ENCODE data around the gene CAPN2. TPM values are rescaled to one million over a fixed set of nuclear protein-coding genes. Genes with fewer than 3 reads are reported as not detected.
A peak's percentile ranks its signal among the peaks of the same experiment; 100 is the strongest.

Gene CAPN2
- total RNA-seq, 1 experiment from 2014 or later = 513 TPM

DNA sequence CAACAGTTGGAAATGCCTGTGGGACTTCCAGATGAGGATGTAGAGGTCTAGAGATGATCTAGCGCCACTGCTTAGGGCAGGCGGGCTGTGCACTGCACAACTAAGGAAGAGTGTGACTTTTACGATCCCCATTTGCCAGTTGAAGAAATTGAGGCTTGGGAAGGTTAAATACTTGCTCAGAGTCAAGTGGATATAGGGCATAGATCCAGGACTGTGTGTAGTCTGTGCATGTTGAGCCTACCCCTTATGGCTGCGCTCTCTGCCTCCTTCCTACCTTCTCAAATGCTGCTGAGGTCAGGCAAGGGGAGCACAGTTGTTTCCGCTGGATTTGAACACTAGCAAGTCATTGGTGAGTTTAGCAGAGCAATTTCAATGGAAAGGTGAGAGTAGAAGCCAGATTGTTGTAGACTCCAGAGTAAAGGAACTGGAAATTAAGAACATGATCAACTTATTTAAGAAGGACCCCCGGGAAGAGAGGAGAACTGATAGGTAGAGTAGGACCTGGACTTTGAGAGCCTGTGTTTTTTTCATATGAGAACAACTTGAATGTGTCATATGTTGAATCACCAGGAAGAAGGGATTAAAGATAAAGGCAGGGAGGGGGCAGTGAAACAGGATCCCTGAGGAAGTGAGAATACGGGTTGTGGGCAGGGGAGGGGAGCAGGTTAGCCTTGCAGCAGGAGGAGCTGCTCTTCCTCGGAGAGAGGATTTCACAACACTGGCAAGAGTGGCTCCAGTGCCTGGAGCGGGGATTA, 2.7 kb downstream of the CAPN2 start:
- Mint-ChIP-seq H3K36me3 (ENCODE audit: insufficient read depth, unreplicated experiment) (peaks cover 47% of the 10 kb centered on the region), H3K9me3 (ENCODE audit: unreplicated experiment) (no peaks in the 10 kb centered on the region), H3K27ac (ENCODE audit: low read depth, unreplicated experiment) (peak overlapping the region; percentile 88), H3K4me1 (ENCODE audit: insufficient read depth, unreplicated experiment) (peaks cover 58% of the 10 kb centered on the region), H3K27me3 (ENCODE audit: insufficient read depth, unreplicated experiment) (no peaks in the 10 kb centered on the region), H3K4me3 (ENCODE audit: unreplicated experiment) (peak overlapping the region; percentile 77)
- ChIA-PET CTCF (interaction anchor here (0.6 to 2.0 kb wide), 5 partner anchors 11 to 126 kb away, joined by 3 to 8 read pairs (median 4); no protein-coding TSS in a partner anchor), POLR2A (interaction anchor here (0.6 to 5.2 kb wide), 30 partner anchors 9 to 899 kb away, joined by 3 to 105 read pairs (median 6); partner anchors contain the start of genes FBXO28 and TP53BP2)
- TSS peak; percentile 93 for BruUV-seq (replicated peaks)
- TF ChIP-seq, protein P1, sequence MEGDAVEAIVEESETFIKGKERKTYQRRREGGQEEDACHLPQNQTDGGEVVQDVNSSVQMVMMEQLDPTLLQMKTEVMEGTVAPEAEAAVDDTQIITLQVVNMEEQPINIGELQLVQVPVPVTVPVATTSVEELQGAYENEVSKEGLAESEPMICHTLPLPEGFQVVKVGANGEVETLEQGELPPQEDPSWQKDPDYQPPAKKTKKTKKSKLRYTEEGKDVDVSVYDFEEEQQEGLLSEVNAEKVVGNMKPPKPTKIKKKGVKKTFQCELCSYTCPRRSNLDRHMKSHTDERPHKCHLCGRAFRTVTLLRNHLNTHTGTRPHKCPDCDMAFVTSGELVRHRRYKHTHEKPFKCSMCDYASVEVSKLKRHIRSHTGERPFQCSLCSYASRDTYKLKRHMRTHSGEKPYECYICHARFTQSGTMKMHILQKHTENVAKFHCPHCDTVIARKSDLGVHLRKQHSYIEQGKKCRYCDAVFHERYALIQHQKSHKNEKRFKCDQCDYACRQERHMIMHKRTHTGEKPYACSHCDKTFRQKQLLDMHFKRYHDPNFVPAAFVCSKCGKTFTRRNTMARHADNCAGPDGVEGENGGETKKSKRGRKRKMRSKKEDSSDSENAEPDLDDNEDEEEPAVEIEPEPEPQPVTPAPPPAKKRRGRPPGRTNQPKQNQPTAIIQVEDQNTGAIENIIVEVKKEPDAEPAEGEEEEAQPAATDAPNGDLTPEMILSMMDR (IDR thresholded peaks at IDR 0.05; ENCODE audit: unreplicated experiment) = no peak
- peak; percentile 100 for DNase-seq (ENCODE audit: unreplicated experiment)
- intact Hi-C loops (cut with micrococcal nuclease) = loop anchor here (1.0 kb wide), 1 partner anchor 34 kb away; no protein-coding TSS in a partner anchor

DNA sequence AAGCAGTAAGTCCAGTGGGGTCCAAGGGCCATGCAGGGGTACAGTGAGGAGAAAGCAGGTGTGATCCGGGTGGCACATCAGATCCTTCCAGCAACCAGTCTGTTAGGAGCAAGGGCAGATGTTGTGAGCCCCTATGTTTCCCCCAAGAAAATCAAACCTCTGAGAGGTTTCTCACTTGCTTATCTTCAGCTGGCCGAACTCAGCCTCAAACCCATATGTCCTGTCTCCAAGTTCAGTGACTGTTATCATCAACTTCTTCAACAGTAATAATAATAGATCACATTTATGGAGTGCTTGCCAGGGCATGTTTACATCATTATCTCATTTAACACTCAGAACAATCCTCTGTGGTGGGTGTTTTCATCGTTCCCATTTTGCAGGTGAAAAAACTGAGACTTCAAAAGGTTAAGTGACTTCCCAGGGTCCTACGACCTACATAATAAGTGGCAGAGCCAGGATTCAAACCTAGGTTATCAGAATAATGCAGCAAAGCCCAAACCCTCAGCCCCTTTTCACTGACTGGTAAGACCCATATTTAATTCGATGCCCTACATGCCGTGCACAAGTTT, 3.3 kb downstream of the CAPN2 start:
- ChIA-PET POLR2A (interaction anchor here (0.6 to 4.5 kb wide), 22 partner anchors 9 to 878 kb away, joined by 3 to 44 read pairs (median 4); partner anchors contain the start of genes FBXO28 and TP53BP2), CTCF (interaction anchor here (0.6 to 2.0 kb wide), 9 partner anchors 9 to 126 kb away, joined by 3 to 8 read pairs (median 3); no protein-coding TSS in a partner anchor)
- DNase-seq (ENCODE audit: unreplicated experiment) = no peak
- Mint-ChIP-seq H3K27me3 (ENCODE audit: insufficient read depth, unreplicated experiment) (no peaks in the 10 kb centered on the region), H3K36me3 (ENCODE audit: insufficient read depth, unreplicated experiment) (peaks cover 54% of the 10 kb centered on the region), H3K27ac (ENCODE audit: low read depth, unreplicated experiment) (peak overlapping the region; percentile 88), H3K4me3 (ENCODE audit: unreplicated experiment) (peak overlapping the region; percentile 77), H3K9me3 (ENCODE audit: unreplicated experiment) (no peaks in the 10 kb centered on the region), H3K4me1 (ENCODE audit: insufficient read depth, unreplicated experiment) (peaks cover 65% of the 10 kb centered on the region)
- TF ChIP-seq, protein P1 (IDR thresholded peaks at IDR 0.05; ENCODE audit: unreplicated experiment) = no peak
- BruUV-seq (replicated peaks) = no TSS peak
- intact Hi-C loops (cut with micrococcal nuclease) = loop anchor here (1.0 kb wide), 1 partner anchor 34 kb away; no protein-coding TSS in a partner anchor

DNA sequence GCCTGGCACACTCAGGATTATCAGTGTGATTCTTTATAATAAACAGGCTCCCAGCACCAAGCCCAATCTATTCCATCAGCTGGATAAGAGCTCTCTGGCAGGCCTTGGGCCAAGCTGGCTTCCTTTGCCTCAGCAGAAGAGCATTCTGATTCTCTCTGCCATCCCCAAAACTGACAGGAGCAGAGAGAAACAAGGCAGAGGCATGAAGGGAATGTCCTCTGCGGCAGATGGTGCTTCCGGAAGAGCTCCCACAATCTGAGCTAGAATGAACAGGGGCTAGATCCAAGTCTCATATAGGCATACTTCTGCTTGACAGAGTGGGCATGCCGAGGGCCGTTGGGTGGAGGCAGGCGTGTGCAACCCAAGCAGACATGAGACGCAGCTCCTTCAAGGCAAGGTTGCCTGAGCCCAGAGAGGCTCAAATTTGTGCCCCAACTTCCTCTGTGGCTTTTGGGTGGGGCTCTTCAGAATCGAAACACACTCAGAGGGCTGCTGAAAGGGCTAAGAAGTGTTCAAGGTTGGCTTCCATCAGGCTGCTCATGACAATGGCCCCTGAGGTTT, 4.0 kb downstream of the CAPN2 start:
- DNase-seq (ENCODE audit: unreplicated experiment) = peak; percentile 37
- peaks cover 65% of the 10 kb centered on the region for H3K4me1 Mint-ChIP-seq (ENCODE audit: insufficient read depth, unreplicated experiment)
- H3K27ac Mint-ChIP-seq (ENCODE audit: low read depth, unreplicated experiment) = peak overlapping the region; percentile 82
- ChIA-PET CTCF (interaction anchor here (0.7 to 2.0 kb wide), 6 partner anchors 9 to 33 kb away, joined by 3 to 8 read pairs (median 5); no protein-coding TSS in a partner anchor), POLR2A (interaction anchor here (0.7 to 4.5 kb wide), 16 partner anchors 9 to 714 kb away, joined by 3 to 44 read pairs (median 7); partner anchors contain the start of gene TP53BP2)
- TF ChIP-seq, protein P1 (IDR thresholded peaks at IDR 0.05; ENCODE audit: unreplicated experiment) = no peak
- H3K36me3 Mint-ChIP-seq (ENCODE audit: insufficient read depth, unreplicated experiment) = peaks cover 61% of the 10 kb centered on the region
- H3K27me3 Mint-ChIP-seq (ENCODE audit: insufficient read depth, unreplicated experiment) = no peaks in the 10 kb centered on the region
- intact Hi-C loops (cut with micrococcal nuclease) = no loop called here
- no TSS peak for BruUV-seq (replicated peaks)
- H3K4me3 Mint-ChIP-seq (ENCODE audit: unreplicated experiment) = peak overlapping the region; percentile 77
- H3K9me3 Mint-ChIP-seq (ENCODE audit: unreplicated experiment) = no peaks in the 10 kb centered on the region
